NCI-H82 (cell line): ENCODE measurements around the gene KCNA2.

Experiments
- DNase-seq: peaks from one replicate; lab custom pipeline; 2025; lab: John Stamatoyannopoulos, UW

Gene KCNA2

DNA sequence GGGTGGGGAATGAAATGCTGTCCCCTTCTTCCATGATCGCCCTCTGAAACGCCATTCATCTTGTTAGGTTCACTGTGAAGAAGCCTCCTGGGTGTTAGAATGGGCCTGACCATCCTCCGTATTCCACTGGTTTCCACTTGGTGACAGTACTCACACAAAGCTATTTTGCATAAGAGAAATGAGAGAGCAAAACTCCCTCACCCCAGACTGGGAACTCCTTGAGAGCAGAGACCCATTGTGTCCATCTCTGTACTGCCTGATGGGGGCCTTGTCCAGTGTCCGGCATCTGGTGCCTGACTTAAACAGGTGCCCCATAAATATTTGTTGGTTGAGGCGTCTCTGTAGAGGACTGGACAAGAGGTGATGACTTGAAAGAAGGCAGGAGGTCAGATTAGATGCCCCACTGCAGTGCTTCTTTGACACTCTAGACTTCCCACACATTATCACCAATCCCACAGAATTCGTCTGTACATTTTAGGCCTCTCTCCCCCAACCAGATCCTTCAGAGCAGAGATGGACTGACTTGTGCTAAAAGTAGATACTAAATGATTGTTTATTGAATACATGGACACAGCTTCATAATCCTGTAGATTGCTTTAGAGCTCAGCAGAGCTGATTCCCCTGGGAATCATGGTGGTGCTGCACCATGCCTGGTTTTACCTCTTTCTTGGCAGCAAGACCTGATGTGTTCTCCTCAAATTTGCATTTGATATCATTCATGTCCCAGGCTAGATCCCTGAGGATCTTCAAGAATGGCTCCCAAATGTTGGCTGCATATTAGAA is 22.4 kb upstream of the KCNA2 start:
- peak; percentile 17 for DNase-seq

DNA sequence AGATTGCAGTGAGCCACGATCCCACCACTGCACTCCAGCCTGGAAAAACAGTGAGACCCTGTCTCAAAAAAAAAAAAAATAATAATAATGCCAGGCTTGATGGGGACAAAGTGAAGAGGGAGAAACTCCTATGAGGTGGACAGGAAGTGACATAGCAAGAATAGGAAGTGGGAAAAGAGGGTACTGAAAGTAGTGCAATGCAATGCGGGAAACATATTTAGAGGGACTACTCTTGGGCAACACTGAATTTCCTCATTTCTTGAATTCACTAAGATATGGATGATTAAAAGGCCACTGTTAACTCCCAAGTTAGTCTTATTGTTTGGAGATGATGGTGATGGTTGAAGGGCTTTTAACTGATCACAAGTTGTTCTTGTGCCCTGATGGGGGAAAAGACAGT is 21.6 kb upstream of the KCNA2 start:
- DNase-seq, result no peak

DNA sequence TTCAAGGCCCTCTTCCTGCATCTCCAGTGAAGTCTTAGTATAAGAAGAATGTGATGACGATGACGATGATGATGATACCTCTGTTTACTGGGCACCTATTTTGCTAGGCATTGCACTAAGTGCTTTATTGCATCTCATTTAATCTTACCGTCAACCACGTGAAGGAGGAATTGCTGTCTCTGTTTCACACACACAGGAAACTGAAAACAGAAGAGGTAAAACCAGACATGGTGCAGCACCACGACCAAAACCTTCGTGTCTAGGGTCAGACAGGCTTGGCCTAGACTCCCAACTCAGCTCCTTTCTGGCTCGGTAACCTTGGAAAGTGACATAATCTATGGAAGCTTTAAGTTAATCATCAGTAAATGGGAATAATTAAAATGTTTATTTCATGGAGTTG is 20.7 kb upstream of the KCNA2 start:
- DNase-seq, result no peak

DNA sequence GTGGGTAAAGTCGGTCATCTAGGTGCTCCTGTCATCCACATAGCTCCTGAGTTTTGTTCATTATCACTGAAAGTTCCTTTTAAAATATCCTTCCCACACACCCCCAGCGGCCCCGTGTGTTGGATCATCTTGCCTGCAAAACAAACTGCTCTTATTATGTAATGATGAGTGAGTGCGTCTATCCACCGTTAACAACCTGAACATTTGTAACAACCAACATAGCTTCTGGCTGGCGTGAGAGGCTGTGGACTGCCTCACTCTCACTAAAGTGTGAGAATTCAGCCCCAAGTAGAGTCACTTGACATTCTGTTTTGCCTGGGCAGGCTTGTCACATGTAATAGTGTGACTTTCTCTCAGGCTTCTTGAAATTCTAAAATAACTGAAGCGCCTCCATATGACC is 14.5 kb upstream of the KCNA2 start:
- no peak for DNase-seq

DNA sequence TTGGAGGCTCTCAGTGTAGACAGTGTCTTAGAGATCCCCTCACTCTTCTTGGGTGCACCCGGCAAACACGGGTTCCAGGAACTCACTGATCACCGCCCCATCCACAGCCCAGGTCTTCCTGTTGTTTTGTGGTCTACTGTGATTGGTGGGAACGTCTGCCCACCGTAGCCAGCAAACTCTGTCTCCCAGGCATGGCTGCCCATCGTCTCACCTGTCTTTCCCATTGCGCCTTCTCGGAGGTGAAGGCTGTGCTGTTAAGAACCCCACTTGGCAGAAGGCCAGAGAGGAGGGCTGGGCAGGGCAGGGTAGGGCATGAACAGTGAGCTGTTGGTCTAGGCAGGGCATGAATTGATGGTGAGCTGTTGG is 14.1 kb upstream of the KCNA2 start:
- DNase-seq, result no peak

DNA sequence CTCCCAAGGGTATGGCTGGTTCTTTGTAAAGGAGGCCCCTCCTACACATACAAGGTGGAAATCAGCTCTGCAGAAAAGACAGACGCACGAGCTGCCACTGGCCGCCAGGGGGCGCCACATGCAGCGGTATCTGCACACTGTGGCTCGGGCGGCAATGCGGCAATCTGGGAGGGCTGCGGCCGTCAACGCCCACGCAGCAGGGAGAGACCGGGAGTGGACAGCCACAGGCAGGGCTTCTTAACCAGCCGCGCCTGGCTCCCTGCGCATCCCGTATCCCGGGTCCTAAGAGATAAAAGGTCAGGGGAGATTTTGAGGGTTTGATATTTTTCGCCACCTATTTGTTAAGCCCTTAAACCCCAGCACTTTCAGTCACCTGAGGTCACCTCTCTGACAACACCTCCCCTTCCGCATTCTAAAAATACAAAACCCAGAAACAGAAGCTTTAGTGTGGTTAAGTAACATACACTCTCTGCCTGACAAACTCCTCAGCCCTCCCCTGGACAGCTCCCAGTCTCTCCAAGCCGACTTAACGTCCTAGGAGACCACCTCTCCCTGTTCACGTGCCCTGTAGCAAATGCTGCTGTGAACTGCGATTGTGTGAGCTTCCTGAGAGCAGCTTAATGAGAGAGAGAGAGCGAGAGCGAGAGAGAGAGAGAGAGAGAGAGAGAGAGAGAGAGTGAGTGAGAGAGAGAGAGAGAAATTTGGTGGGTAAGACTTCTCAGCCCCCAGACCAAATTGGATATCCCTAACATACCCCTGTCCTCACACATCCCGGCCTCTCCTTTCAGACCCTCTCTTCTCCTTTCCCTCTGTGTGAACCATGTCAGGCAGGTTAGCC is 13.5 kb upstream of the KCNA2 start:
- DNase-seq, result peak; percentile 91

DNA sequence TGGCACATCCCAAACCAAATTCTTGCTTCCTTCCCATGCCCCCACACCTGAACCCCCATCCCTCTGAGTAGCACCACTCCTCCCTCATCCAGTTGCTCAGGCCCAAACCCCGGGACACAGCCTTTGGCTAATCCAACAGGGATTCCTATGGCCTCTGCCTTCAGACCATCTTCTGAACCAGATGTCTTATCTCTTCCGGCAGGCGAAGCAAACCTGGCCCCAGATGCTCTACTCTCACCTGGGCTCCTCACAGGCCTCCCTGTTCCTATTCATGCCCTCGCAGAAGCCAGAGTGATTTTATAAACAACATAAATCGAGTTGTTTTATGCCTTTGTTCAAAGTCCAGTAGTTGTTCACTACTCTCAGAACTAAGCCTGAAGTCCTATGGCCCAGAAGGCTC is 12.5 kb upstream of the KCNA2 start:
- no peak for DNase-seq

DNA sequence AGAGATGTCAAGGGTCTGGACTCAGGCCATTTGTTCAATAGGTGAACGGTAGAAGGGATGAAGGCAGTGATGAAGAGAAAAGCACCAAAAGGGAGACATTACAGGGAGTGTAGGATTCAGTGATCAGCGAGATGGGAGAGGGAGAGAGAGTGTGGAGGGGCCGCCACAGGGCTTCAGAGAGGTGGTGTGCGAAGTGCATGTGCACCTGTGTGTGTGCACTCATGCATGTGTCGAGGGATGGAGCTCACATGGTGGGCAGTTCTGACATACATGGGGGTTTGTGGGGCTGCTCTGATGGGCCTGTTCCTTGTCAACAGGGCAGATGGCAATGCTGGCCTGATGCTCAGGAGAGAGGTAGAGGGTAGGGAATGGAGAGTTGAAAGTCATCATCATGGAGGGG is 11.4 kb upstream of the KCNA2 start:
- DNase-seq, result no peak

DNA sequence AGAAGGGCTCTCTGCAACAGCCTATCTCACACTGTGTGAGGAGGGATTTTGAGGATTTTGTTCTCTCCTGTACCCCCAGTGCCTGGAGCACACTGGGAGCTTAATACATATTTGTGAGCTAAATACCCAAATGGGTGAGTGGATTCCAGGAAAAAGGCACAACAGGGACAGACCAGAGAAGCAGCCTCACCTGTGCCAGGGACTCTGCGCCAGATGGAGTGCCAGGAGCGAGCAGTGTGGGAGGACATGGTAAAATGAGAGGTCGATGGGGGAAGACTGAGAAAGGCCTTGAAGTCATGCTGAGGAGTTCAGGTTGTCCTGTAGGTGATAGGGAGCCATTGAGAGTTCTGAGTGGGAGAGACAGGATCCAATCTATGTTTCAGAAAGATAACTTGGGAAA is 11.0 kb upstream of the KCNA2 start:
- DNase-seq, result no peak

DNA sequence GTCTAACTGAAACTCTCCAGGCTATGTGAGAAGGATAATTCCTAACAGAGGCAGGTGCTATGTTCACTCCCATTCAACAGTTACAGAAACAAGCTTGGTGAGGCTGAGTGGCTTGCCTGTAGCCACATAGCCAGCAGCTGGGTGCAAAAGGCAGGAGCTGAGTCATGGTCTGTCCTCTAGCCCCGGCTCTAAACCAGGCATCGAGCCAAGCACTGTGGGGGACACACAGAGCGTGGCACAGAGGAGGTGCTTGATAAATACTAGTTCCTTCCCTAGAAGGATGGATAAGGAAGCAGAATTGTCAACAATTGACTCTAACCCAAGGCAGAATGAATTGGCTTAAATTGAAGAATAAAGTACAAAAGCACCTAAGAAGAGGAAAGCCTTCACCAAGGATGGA is 10.4 kb upstream of the KCNA2 start:
- no peak for DNase-seq

DNA sequence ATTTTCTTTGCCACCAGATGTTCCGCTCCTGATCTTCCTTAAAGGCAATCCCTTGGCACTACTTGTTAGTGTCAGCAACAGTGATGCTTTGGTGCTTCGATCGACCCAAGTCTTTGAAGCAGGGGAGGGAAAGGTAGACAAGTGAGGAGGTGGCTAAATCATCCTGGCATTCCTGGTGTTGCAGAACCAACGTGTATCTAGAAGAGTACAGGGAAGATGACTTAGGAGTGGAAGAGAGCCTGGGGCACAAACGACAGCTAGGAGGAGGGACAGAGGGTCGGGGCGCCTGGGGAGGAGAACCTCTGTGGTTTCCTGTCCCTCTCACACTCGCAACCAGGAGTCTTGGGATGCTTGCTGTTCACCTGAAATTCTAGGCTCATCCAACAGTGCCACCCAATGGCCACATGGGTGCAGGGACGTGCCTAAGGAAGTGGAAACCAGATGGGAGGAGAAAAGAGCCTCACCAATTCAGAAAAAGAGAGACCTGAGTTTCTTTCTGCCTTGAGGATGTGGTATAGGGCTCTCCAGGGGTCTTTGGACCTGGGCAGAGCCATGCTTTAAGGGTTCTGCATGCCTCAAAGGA is 9.5 kb upstream of the KCNA2 start:
- peak; percentile 79 for DNase-seq

DNA sequence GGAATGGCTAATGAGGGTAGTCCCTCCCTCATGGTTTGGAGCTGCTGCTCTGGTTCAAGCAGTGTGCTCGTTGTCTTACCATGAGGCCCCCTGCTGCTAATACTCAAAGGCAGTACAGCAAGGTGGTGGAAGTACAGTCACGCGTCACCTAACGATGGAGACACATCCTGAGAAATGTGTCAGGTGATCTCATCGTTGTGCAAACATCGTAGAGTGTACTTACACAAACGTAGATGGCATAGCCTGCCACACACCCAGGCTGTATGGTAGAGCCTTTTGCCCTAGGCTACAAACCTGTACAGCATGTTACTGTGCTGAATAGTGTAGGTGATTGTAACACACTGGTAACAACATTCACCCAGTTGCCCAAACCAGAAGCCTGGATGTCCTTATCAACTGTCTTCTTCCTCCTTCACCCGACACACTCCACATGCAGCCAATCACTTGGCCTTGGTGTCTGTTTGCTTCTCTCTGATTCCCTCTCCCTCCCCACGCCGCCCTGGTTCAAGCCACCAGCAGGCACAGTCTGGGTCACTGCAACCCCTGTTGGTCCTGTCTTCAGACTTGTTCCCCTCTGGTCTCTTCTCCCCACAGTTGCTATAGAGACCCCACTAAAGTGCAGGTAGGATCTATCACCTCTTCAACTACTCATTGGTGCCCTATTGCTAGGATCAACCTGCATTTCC is 6.0 kb upstream of the KCNA2 start:
- no peak for DNase-seq

DNA sequence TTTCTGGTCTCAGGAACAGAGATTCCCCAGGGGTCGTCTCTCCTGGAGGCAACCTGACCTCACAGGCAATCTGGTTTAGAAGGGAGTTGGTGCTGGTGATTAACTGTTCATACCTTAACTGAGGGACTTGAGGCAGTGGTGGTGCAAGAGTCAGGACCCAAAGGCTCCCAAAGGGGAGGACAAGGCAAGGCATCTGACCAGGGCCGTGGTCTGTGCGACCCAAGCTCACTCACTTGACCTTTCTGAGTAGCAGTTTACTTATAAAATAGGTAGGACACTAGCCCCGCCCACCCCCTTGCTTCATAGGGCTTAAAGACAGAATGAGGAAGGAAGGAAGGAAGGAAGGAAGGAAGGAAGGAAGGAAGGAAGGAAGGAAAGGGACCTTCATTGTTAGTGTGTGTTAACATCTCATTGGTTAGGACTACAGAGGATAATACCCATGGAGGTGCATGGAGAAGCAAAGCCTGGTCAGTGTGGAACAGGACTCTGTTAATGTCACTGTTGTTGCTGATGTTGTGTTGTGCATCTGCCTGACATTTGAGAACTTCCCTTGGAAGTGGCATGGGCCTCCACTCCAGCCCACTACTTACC is 4.6 kb upstream of the KCNA2 start:
- DNase-seq, result no peak

DNA sequence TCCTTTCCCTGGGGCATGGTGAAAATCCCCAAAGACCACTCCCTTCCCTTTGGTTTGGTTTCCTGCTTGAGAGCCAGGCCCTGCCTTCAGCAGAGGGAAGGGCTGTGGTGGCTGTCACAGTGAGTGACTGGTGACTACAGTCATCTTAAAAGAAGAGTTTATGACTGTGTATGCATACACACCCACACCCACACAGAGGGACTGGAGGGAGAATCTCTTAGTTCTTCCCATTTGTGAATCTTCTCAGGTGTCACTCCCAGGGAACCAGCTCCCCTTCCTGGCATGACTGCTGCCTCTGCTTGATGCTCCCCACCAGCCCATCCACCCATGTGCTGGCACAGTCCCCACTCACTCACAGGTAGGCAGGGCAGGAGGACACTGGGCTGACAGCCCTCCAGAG is 3.9 kb upstream of the KCNA2 start:
- no peak for DNase-seq

DNA sequence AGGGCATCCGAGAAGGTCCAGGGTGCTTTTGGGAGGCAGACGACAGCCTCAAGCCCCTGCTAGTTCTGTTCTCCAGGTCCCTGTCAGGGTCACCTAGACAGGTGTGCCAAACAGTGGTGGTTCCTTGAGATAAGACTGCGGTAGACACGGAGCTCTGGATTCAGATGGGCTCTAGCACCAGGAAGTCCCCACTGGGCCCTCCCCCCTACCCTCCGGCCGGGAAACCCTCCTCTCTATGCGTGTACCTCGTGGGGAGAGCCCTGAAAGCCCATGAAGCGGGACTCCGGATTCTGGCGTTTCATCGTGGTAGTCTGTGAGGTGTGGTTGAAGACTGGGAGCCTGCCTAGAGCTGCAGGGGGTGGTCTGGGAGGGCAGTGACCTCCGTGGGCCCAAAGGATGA is 2.1 kb upstream of the KCNA2 start:
- DNase-seq, result no peak

DNA sequence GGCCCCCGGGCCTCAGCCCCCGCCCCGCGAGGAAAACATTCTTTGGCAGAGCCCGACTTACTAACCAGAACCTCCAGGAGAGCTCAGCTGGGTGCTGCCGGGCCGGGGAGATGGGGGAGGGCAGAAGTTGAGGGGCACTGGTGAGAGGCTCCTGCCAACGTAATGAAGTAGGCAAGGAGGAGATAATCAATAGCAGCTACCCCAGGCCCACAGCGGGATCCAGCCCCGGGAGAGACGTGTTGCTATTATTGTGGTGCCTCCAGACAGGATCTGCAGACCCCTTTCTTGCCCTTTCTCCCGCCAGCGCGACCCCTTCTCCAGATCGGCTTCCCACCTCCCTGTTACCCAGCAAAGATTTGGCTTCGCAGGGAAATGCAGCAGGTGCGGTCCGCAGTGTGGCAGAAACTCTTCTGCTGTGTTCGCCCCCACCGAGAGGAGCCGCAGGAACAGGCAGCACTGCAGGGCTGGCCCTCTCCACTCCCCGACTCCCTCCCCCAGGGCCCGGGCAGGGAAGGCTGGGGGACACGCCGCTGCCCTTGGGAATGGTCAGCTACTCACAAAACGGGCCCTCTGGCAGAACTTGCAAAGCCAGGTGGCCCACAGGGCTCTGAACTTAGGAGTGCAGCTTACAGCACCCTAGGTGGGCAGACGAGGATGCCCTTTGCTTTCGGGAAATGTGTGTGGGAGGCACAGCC is 1.5 kb upstream of the KCNA2 start:
- DNase-seq, result no peak

DNA sequence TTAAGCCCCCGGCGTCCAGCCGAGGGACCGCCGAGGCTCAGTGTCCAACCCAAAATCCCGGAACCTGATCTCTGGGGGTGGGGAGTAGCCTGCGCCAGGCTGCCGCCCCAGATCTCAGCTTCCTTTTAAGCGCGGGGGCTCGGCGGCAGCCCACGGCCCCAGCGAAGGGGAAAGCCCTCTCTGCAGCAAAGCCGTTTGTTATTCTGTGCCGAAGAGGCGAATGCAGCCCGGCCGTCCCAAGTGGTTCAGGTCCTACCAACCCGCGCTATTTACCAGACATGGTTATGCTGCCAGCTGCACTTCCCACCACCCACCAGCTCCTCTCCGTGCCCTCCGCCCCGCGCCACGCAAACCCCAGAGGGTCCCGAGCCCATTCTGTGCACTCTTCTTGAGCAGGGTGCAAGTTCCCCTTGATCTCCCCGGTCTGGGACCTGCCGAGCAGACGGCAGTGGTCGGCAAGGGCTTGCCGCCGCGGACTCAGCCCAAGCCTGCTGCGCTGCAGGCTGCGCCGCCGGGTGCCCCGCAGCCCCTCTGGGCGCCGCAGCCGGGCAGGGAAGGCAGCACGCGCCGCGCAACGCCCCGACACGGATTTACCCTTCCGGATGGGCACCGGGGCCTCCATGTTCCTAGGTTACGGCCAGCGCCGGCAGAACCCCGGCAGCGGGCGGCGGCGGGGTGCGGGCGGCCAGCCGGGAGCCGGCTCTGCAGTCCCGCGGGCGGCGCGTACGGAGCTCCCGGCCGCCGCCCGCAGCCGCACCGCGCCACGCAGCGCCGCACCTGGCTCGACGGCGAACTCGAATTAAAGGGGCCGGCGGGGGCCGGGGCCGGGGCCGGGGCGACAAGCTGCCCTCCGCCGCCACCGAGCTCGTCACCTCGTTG is 738 bp upstream of the KCNA2 start:
- DNase-seq, result no peak

DNA sequence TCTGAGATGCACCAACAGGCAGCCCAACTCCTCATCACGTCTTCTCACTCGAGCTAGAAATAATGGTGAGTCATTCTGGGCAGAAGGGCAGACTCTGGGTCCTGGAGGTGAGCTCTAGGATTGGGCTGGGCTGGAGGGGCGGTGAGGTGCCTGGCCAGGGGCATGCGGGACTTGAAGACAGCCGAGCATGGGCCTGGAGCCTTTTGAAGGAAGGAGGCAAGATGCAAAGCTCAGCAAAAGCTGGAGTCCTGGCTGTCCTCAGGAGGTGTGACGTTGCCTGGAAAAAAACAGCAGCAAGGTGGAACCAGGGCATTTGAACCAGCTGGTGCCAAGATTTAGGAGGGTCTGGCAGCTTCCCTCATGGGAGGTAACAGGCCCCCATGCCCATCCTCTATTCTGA is 712 bp downstream of the KCNA2 start:
- DNase-seq, result no peak

DNA sequence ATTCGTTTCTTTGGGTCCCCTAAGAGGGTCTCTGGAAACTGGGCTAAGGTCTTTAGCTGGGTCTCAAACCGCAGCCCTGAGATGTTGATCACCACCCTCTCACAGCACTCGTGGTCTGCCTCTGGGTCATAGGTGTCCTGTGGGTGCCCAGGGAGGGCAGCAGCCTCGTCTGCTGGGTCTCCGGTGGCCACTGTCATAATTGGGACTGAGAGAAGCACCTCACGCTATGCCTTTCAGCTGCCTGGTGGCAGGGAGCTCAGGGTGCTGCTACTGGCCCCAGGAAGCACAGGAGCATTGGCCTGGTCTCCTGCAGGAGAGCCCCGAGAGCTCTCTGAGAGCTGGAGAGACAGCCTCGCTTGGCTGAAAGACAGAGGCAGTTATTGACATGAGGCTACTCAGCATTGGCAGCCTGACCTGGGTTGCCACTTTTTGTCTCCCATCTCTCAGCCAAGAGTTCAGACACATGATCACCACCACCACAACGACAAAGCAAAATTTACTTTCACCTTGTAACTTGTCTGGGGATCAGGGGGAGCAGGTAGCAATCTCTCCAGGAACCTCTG is 1.5 kb downstream of the KCNA2 start:
- no peak for DNase-seq

DNA sequence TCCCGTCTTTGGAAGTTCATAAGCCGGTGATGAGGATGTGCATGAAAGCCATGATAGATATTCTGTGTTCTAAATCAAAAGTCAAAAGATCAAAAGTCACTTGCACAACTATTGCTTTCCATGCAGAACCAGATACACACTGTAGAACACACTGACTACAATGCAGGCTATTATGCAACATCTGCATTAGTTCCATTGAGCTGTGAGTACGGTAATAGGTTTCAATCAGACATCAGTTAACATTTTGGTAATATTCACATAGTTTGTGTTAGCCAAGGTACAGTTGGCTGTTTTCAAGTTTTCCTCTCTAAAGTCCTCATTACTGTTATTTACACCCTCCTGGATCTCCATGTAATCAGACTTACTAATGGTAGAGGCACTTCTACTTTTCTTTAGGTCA is 3.1 kb downstream of the KCNA2 start:
- no peak for DNase-seq
